Hepatocyte (in vitro differentiated cells): ENCODE data around the gene ARFIP1.

Experiments used
- EZH2 ChIP-seq: fragments of 200-600 bp; sonication (generic); IDR thresholded peaks from 2 replicates; pipeline ENCODE4 v1.6.1; 2016; ENCODE audit warnings: antibody characterized with exemption, mild to moderate bottlenecking, borderline replicate concordance
- TF ChIP-seq, protein P1 (sequence below): fragments of 200-600 bp; sonication (generic); IDR thresholded peaks from 2 replicates; pipeline ENCODE4 v1.5.1; 2016; ENCODE audit warnings: antibody characterized with exemption, mild to moderate bottlenecking; ENCODE audit not compliant: poor library complexity

DNA sequence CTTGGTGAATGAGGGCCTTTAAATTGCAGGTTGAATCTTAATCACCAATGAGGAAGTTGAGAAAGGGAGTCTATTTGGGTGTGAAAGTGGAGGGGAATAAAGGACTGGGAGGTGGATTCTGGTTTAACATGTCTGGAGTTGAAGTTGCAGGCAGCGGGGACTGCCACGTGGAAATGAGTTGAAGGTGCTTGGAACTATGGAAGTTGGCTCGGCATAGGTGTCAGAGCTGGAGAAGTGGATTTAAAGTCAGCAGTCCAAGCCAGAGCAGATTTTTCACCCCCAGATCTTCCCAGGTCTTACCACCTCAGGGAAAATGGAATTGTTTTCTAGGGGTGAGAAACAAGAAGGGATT, 45.1 kb upstream of the ARFIP1 start:
- TF ChIP-seq, protein P1, sequence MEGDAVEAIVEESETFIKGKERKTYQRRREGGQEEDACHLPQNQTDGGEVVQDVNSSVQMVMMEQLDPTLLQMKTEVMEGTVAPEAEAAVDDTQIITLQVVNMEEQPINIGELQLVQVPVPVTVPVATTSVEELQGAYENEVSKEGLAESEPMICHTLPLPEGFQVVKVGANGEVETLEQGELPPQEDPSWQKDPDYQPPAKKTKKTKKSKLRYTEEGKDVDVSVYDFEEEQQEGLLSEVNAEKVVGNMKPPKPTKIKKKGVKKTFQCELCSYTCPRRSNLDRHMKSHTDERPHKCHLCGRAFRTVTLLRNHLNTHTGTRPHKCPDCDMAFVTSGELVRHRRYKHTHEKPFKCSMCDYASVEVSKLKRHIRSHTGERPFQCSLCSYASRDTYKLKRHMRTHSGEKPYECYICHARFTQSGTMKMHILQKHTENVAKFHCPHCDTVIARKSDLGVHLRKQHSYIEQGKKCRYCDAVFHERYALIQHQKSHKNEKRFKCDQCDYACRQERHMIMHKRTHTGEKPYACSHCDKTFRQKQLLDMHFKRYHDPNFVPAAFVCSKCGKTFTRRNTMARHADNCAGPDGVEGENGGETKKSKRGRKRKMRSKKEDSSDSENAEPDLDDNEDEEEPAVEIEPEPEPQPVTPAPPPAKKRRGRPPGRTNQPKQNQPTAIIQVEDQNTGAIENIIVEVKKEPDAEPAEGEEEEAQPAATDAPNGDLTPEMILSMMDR: no peak
- TF ChIP-seq EZH2: no peak
